ENCODE results near the gene SPNS1. TPM values are rescaled to one million over a fixed set of nuclear protein-coding genes. Genes with fewer than 3 reads are reported as not detected.

SPNS1 gene
- total RNA-seq, 4 donors from 2014 or later: 22.7 to 75.2 (median 28.2) TPM

DNA sequence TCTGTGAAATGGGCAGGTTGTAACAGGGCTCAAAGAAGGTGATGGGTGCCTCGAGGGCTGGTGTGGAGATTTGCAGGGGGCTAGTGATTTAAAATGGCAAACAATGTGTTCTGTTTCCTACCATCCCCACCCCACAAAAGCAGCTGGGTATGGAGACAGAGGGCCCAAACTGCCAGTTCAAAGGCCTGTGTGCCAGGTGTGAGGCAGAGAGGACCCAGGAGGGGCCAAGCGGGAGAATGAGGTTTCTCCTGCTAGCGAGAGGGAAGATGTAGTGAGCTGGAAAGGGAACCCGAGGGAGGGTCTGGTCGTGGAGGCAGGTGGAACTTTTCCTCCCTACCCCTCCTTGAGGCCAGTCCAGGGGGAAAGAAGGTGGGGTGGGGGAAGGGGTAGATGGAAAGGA lies 49.7 kb downstream of the SPNS1 start:
- in situ Hi-C loops (cut with MboI; ENCODE audit: low pct_ligation_motif_present in 1 of 4, low pct_unique_long_range_greater_than_20kb in 1 of 4, low sequenced_read_pairs in 3 of 4): no loop called here
- H3K4me3 ChIP-seq: no peak overlapping the region
- intact Hi-C loops (cut with DNase I; ENCODE audit: low total_unique reads): no loop called here
- no peak for TF ChIP-seq EP300 (IDR thresholded peaks at IDR 0.05; ENCODE audit: low read depth)
- no peak for TF ChIP-seq POLR2A (IDR thresholded peaks at IDR 0.05)
- TF ChIP-seq POLR2AphosphoS5 (IDR thresholded peaks at IDR 0.05): no peak
- TF ChIP-seq CTCF (IDR thresholded peaks at IDR 0.05): no peak
- 20 to 68% methylated on average over 1 to 5 of the region's 5 CpGs for WGBS, 2 donors (ENCODE audit: low coverage in 1 of 2)
- no peaks in the 10 kb centered on the region for H3K27me3 ChIP-seq
- H3K27ac ChIP-seq: no peak overlapping the region
- H3K9me3 ChIP-seq: no peaks in the 10 kb centered on the region
- DNase-seq: no peak
- H3K36me3 ChIP-seq: no peaks in the 10 kb centered on the region
- H3K4me1 ChIP-seq: no peaks in the 10 kb centered on the region

DNA sequence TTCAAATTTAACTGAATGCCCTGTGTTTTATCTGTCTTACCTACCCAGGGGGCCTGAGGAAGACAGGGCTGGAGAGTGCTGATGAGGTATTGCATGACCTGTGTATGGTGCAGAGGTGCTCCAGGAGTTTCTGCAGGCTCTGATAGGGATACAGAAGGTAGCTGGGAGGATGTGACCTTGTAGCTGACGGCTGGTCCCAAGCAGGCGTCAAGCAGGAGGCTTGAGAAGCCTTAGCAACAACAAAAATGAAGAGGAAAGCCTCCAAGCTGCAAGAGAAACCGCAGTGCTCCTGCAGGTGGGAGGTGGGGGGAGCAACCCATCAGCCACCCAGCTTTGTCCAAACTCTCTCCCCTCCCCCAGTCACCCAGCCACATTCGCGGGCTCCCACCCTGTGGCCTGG lies 50.6 kb downstream of the SPNS1 start:
- in situ Hi-C loops (cut with MboI; ENCODE audit: low pct_ligation_motif_present in 1 of 4, low pct_unique_long_range_greater_than_20kb in 1 of 4, low sequenced_read_pairs in 3 of 4): no loop called here
- no peak overlapping the region for H3K4me3 ChIP-seq
- WGBS, 2 donors (ENCODE audit: low coverage in 1 of 2): 61% methylated on average over 5 of the region's 5 CpGs; no CpG with 5 or more reads in 1 of the 2 donors
- no peaks in the 10 kb centered on the region for H3K9me3 ChIP-seq
- no peaks in the 10 kb centered on the region for H3K4me1 ChIP-seq
- no peaks in the 10 kb centered on the region for H3K27me3 ChIP-seq
- TF ChIP-seq POLR2AphosphoS5 (IDR thresholded peaks at IDR 0.05): no peak
- TF ChIP-seq POLR2A (IDR thresholded peaks at IDR 0.05): no peak
- no peak for TF ChIP-seq CTCF (IDR thresholded peaks at IDR 0.05)
- no peak for DNase-seq
- H3K36me3 ChIP-seq: no peaks in the 10 kb centered on the region
- H3K27ac ChIP-seq: no peak overlapping the region
- intact Hi-C loops (cut with DNase I; ENCODE audit: low total_unique reads): no loop called here

DNA sequence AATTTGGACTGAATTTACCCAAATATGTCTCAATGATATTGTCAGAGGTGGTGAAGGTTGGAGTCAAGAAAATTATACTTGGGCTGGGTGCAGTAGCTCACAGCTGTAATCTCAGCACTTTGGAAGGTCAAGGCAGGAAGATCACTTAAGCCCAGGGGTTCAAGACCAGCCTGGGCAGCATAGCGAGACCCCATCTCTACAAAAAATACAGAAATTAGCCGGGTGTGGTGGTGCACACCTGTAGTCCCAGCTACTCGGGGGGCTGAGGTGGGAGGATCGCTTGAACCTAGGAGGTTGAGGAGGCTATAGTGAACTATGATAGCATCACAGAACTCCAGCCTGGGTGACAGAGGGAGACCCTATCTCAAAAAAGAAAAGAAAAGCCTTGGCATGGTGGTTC lies 51.2 kb downstream of the SPNS1 start:
- Histone ChIP-seq H3K4me3 (no peak overlapping the region), H3K36me3 (no peaks in the 10 kb centered on the region), H3K27me3 (no peaks in the 10 kb centered on the region), H3K4me1 (no peaks in the 10 kb centered on the region), H3K9me3 (no peaks in the 10 kb centered on the region), H3K27ac (no peak overlapping the region)
- in situ Hi-C loops (cut with MboI; ENCODE audit: low pct_ligation_motif_present in 1 of 4, low pct_unique_long_range_greater_than_20kb in 1 of 4, low sequenced_read_pairs in 3 of 4) (no loop called here), intact Hi-C loops (cut with DNase I; ENCODE audit: low total_unique reads) (no loop called here)
- no peak for DNase-seq
- TF ChIP-seq POLR2AphosphoS5 (IDR thresholded peaks at IDR 0.05) (no peak), EP300 (IDR thresholded peaks at IDR 0.05; ENCODE audit: low read depth) (no peak), CTCF (IDR thresholded peaks at IDR 0.05) (no peak), POLR2A (IDR thresholded peaks at IDR 0.05) (no peak)
- WGBS, 2 donors (ENCODE audit: low coverage in 1 of 2): 92% methylated on average over 4 of the region's 4 CpGs; no CpG with 5 or more reads in 1 of the 2 donors

DNA sequence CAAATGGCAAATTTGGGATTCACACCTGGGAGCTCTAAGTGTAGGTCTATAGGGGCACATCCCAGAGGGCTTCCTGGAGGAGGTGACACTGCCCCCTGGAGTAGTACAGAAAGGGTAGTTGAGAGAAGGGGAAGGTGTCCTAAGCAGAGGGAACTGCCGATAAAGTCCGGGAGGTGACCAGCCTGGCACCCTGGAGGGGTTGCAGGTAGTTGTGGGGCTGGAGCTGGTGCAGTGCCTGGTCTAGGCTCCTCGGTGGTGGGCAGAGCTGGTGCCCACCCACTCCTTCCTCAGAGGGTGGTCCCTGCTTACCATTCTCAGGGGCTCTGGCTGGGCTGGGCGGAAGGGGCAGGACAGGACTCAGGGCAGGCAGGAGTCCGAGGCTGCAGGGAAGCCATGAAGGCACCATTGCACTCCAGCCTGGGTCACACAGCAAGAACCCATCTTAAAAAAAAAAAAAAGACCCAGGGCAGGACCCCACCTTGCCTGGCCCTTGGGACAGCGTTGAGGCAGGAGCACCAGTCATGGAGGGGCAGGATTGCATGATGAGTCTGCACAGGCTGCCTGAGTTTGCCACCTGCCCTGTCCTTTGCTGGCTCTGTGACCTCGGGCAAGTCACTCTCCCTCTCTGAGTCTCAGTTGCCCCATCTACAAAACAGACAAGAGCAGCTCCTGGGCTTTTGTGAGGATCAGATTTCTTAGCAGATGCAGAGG lies 54.0 kb downstream of the SPNS1 start:
- no peak overlapping the region for H3K27ac ChIP-seq
- H3K4me3 ChIP-seq: no peak overlapping the region
- 68% methylated on average over 7 of the region's 7 CpGs; no CpG with 5 or more reads in 1 of the 2 donors for WGBS, 2 donors (ENCODE audit: low coverage in 1 of 2)
- no peaks in the 10 kb centered on the region for H3K27me3 ChIP-seq
- H3K36me3 ChIP-seq: no peaks in the 10 kb centered on the region
- DNase-seq: no peak
- no peaks in the 10 kb centered on the region for H3K9me3 ChIP-seq
- intact Hi-C loops (cut with DNase I; ENCODE audit: low total_unique reads) (no loop called here), in situ Hi-C loops (cut with MboI; ENCODE audit: low pct_ligation_motif_present in 1 of 4, low pct_unique_long_range_greater_than_20kb in 1 of 4, low sequenced_read_pairs in 3 of 4) (no loop called here)
- TF ChIP-seq POLR2AphosphoS5 (IDR thresholded peaks at IDR 0.05): no peak
- no peak for TF ChIP-seq POLR2A (IDR thresholded peaks at IDR 0.05)
- no peaks in the 10 kb centered on the region for H3K4me1 ChIP-seq
